H7 (cell line): ENCODE measurements around the gene GNPAT. TPM values are rescaled to one million over a fixed set of nuclear protein-coding genes. Genes with fewer than 3 reads are reported as not detected.
A peak's percentile ranks its signal among the peaks of the same experiment; 100 is the strongest.

Source experiments
- DNase-seq: peaks from one replicate; pipeline ENCODE4 v3.0.0; 2012
- H3K27me3 ChIP-seq: 2 replicates; pipeline ENCODE4 v1.6.0; 2011; ENCODE audit warnings: mild to moderate bottlenecking, low read length; ENCODE audit not compliant: control insufficient read depth, insufficient read depth
- H3K36me3 ChIP-seq: replicated peaks from 2 replicates; pipeline ENCODE4 v1.5.1; 2011; ENCODE audit warnings: low read length; ENCODE audit not compliant: control insufficient read depth, insufficient read depth
- H3K4me3 ChIP-seq: 2 replicates; pipeline ENCODE4 v1.5.1; 2011; ENCODE audit warnings: low read depth, mild to moderate bottlenecking, control low read depth, low read length, moderate library complexity; ENCODE audit not compliant: insufficient read depth
- total RNA-seq: library from RNA; depleted of rRNA; stranded (reverse); fragments of >200 nt; shearing (Covaris generic); gene quantifications from 2 replicates; pipeline ENCODE4 v1.2.3, GENCODE V29; 2014

The GNPAT gene
- total RNA-seq, 1 experiment from 2014 or later: 96.4 TPM

GRCh38 chr1:231310391-231310934 is 69.5 kb downstream of the GNPAT start:
- Histone ChIP-seq H3K4me3 (no peak overlapping the region), H3K36me3 (no peaks in the 10 kb centered on the region), H3K27me3 (no peaks in the 10 kb centered on the region)
- DNase-seq: no peak

GRCh38 chr1:231311720-231312431 is 70.9 kb downstream of the GNPAT start:
- H3K4me3 ChIP-seq: no peak overlapping the region
- no peak for DNase-seq
- H3K27me3 ChIP-seq: no peaks in the 10 kb centered on the region
- no peaks in the 10 kb centered on the region for H3K36me3 ChIP-seq

GRCh38 chr1:231312432-231312788 is 71.4 kb downstream of the GNPAT start:
- Histone ChIP-seq H3K4me3 (no peak overlapping the region), H3K27me3 (no peaks in the 10 kb centered on the region), H3K36me3 (no peaks in the 10 kb centered on the region)
- no peak for DNase-seq

GRCh38 chr1:231313661-231314060 is 72.6 kb downstream of the GNPAT start:
- no peaks in the 10 kb centered on the region for H3K36me3 ChIP-seq
- H3K4me3 ChIP-seq: no peak overlapping the region
- H3K27me3 ChIP-seq: no peaks in the 10 kb centered on the region
- no peak for DNase-seq

GRCh38 chr1:231315887-231316286 is 74.9 kb downstream of the GNPAT start:
- H3K36me3 ChIP-seq: no peaks in the 10 kb centered on the region
- H3K4me3 ChIP-seq: no peak overlapping the region
- H3K27me3 ChIP-seq: no peaks in the 10 kb centered on the region
- peak; percentile 80 for DNase-seq

GRCh38 chr1:231317306-231318014 is 76.4 kb downstream of the GNPAT start:
- H3K4me3 ChIP-seq: no peak overlapping the region
- H3K27me3 ChIP-seq: no peaks in the 10 kb centered on the region
- DNase-seq: no peak
- no peaks in the 10 kb centered on the region for H3K36me3 ChIP-seq

- no peaks in the 10 kb centered on the region for H3K36me3 ChIP-seq
- no peak for DNase-seq
- H3K4me3 ChIP-seq: no peak overlapping the region
- H3K27me3 ChIP-seq: no peaks in the 10 kb centered on the region
Measured at GRCh38 chr1:231318015-231318355, 77.0 kb downstream of the GNPAT start.

- H3K36me3 ChIP-seq: no peaks in the 10 kb centered on the region
- no peak overlapping the region for H3K4me3 ChIP-seq
- H3K27me3 ChIP-seq: no peaks in the 10 kb centered on the region
- no peak for DNase-seq
Measured at GRCh38 chr1:231318568-231318967, 77.6 kb downstream of the GNPAT start.

- no peaks in the 10 kb centered on the region for H3K36me3 ChIP-seq
- no peaks in the 10 kb centered on the region for H3K27me3 ChIP-seq
- no peak for DNase-seq
- H3K4me3 ChIP-seq: no peak overlapping the region
Measured at GRCh38 chr1:231319080-231319479, 78.1 kb downstream of the GNPAT start.

GRCh38 chr1:231322880-231323530 is 82.0 kb downstream of the GNPAT start:
- no peaks in the 10 kb centered on the region for H3K27me3 ChIP-seq
- no peaks in the 10 kb centered on the region for H3K36me3 ChIP-seq
- H3K4me3 ChIP-seq: no peak overlapping the region
- no peak for DNase-seq

- DNase-seq: no peak
- no peaks in the 10 kb centered on the region for H3K36me3 ChIP-seq
- H3K4me3 ChIP-seq: no peak overlapping the region
- no peaks in the 10 kb centered on the region for H3K27me3 ChIP-seq
Measured at GRCh38 chr1:231324660-231325059, 83.6 kb downstream of the GNPAT start.

- H3K36me3 ChIP-seq: no peaks in the 10 kb centered on the region
- no peak overlapping the region for H3K4me3 ChIP-seq
- H3K27me3 ChIP-seq: no peaks in the 10 kb centered on the region
- no peak for DNase-seq
Measured at GRCh38 chr1:231326248-231326647, 85.2 kb downstream of the GNPAT start.
